Renal cortex interstitium (tissue), 11 donors: ENCODE results near the gene PLXNA1. TPM values are rescaled to one million over a fixed set of nuclear protein-coding genes. Genes with fewer than 3 reads are reported as not detected.

ENCODE experiments used
- DNase-seq, 11 donors: peaks; one replicate each; pipeline ENCODE4 v3.0.0-alpha.2; 2013; ENCODE audit warnings: low read depth in 9 of 11, low spot score in 4 of 11; ENCODE audit errors: extremely low read depth in 1 of 11
- polyA plus RNA-seq, 3 donors: library from polyadenylated mRNA; unstranded; fragments of 120-200 nt; gene quantifications; one replicate each; pipeline ENCODE4 v1.2.1, GENCODE V29; 2013; ENCODE audit not compliant: insufficient read length in 3 of 3

Gene PLXNA1
- polyA plus RNA-seq, 3 donors: 28.7 to 33.7 (median 31.4) TPM

DNA sequence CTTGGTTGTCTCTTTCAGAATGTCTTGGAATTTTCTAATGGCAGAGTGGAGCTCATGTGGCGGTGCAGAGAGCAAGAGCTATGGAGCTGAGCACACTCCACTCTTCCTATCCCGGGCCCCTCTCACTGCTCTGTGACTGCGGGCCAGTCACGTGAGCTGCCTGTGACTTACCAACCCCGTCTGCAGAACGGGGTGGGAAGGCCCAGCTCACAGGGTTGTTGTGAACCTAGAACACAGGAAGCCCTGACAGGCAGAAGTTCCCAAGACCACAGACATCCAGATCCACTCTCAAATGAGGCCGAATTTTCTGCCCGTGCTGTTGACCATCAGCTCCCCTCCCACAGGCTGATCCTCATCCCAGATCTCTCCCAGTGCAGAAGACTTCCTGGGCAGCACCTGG lies 35.5 kb upstream of the PLXNA1 start:
- no peak for DNase-seq

DNA sequence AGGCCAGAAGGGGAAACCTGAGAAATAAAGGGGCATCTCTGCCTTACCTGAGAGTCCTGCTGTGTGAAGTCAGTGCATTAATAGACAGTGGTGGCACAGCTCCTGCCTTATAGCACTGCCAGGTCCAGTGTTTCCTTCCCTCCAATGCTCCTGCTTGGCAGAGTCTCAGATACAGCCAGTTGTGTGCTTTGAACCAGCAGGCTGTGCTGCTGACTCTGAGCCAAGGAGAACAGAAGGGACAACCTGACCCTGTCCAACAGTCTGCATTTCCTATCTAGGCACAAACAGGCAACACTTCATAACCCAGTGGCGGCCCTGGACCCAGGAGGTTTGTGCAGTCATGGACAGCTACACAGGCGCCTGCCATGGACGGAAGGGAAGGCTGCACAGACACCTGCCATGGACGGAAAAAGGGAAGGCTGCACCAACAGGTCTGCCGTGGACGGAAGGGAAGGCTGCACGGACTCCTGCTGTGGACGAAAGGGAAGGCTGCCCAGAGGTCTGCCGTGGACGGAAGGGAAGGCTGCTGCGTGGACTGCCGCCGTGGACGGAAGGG lies 33.9 kb upstream of the PLXNA1 start:
- no peak for DNase-seq

DNA sequence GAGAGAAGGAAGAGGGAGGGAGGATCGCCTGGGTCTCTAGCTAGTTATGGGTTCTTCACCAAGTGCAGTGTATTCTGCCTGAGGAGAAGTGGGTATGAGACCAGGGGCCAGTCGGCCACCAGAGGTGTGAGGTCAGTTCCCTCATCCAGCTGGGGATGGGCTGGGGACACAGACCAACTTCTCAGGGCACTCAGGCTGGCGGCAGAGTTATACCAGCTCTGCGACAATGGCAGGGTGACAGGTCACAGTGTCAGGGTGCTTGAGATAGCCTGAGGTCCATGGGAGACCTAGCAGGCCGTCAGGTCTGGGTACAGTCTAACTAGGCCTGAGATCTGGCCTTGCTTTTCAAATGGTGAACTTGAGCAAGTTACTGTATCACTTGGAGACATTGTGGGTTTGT lies 31.4 kb upstream of the PLXNA1 start:
- DNase-seq: no peak

- DNase-seq: no peak
Observed at GRCh38 chr3:126952261-126952982, 30.5 kb upstream of the PLXNA1 start.

DNA sequence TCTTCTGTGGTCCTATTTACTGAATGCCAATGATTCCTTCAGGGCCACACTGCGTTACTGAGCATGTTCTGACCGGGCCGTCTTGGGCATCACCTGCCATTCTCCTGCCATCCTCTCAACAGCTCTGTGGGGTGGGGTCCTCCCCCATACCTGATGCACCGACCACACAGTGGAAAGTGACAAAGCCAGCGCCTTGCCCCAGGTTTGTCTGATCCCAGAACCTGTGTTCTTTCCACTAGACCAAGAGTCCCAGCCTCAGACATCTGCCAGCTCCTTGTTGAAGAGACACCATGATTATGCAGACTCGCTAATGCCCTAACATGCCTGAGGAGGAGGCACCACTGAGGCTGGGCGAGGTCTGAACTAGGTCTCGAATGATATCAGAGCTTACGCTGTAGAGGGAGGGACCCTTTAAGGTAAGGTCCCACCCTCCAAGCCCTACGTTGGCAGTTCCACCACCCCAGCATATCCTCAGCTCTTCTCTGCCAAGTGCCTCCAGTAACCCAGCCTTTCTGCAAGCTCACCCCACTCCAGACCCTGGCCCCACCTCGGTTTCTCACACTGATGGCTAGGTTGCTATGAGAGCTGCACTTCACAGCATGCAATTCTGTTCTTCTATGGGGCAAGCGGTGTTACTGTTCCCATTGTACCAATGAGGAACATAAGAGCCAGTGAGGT lies 29.8 kb upstream of the PLXNA1 start:
- no peak for DNase-seq

DNA sequence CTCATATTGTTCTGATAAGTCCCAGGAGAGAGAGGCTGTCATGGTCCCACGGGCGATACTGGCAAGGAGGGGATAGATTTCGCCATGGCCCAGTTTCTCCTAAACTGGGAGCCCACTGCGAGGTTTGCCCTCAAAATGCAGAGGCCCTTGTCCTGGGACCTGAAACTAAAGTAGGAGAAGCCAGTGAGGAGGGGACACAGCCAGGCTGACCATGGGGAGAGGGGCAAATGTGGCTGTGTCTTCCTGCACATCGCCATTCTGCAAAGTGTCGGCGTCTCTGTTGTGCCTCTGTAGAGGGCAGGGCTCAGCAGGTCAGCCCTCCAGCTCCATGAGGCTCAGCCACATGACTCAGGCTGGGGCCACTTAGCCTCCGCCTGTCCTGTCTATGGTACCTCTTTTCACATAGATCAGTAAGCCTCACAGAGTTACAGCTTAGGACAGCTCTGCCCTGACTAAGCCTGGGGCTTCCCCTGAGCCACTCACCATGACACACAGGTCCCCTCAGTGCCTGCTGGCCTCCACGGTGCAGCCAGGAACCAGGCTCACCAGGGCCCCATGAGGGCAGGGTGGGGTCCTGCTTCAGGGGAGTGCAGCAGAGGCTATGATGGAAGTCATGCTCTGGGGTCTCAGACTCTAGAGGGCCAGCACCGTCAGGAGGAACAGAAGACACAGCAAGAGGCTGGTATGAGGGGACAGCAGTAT lies 28.6 kb upstream of the PLXNA1 start:
- DNase-seq: no peak

GRCh38 chr3:126955004-126955790 lies 27.7 kb upstream of the PLXNA1 start:
- no peak for DNase-seq

GRCh38 chr3:126956361-126956760 lies 26.6 kb upstream of the PLXNA1 start:
- DNase-seq: no peak

GRCh38 chr3:126956866-126957650 lies 25.9 kb upstream of the PLXNA1 start:
- no peak for DNase-seq

GRCh38 chr3:126957776-126958637 lies 24.9 kb upstream of the PLXNA1 start:
- no peak for DNase-seq

DNA sequence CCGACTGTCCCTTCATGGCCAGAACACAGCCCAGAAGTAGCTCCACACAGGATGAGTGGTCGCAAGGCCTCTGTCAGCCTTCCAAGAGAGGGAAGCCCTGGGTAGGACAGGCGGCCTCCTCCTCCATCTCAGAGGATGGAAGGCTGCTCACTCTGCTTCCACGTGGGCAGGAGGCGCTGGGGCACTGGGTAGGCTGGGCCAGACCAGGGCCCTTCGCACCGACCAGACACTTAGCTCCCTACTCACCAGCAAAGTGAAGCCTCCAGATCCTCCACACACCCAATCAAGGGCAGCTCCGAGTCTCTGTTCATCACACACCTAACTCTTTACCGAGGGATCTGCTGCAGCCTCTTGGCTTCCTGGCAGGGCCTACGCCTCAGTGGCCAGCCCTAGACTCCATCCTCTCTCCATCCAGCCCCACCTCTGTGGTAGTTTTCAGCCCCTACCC lies 24.3 kb upstream of the PLXNA1 start:
- DNase-seq: no peak

GRCh38 chr3:126959136-126959920 lies 23.6 kb upstream of the PLXNA1 start:
- no peak for DNase-seq

GRCh38 chr3:126959921-126960603 lies 22.9 kb upstream of the PLXNA1 start:
- no peak for DNase-seq

- DNase-seq: no peak
Observed at GRCh38 chr3:126960604-126960995, 22.3 kb upstream of the PLXNA1 start.

GRCh38 chr3:126961191-126961790 lies 21.6 kb upstream of the PLXNA1 start:
- DNase-seq: no peak
